HEK293T (cell line): ENCODE results near the gene HDAC10.

ENCODE experiments used
- CTCF ChIA-PET: fragments of 350-600 bp; formaldehyde crosslinking; extraction: SDS; loops from one replicate; lab custom pipeline; 2021; ENCODE audit warnings: antibody characterized with exemption, inconsistent platforms; lab: Yijun Ruan, JAX
- POLR2A ChIA-PET: fragments of 350-600 bp; formaldehyde crosslinking; extraction: SDS; loops from one replicate; lab custom pipeline; 2020; ENCODE audit warnings: antibody characterized with exemption, inconsistent platforms; lab: Yijun Ruan, JAX
- DNase-seq: peaks from one replicate; pipeline ENCODE4 v3.0.0; 2012; ENCODE audit warnings: mixed read lengths; ENCODE audit errors: extremely low spot score
- ARNT ChIP-seq: fragments of 450-650 bp; IDR thresholded peaks from 2 replicates; pipeline ENCODE4 v1.6.1; 2017; ENCODE audit warnings: mild to moderate bottlenecking
- BHLHE40 ChIP-seq: fragments of 450-650 bp; IDR thresholded peaks from 2 replicates; pipeline ENCODE4 v1.6.1; 2016; ENCODE audit warnings: mild to moderate bottlenecking, moderate library complexity, borderline replicate concordance
- CTBP1 ChIP-seq: fragments of 450-650 bp; IDR thresholded peaks from 2 replicates; pipeline ENCODE4 v1.6.1; 2016; ENCODE audit warnings: borderline replicate concordance
- ELF4 ChIP-seq: fragments of 450-650 bp; IDR thresholded peaks from 2 replicates; pipeline ENCODE4 v1.6.1; 2017; ENCODE audit warnings: antibody characterized with exemption
- FOXA1 ChIP-seq: fragments of 450-650 bp; IDR thresholded peaks from 2 replicates; pipeline ENCODE4 v1.6.1; 2016; ENCODE audit warnings: mild to moderate bottlenecking
- FOXK2 ChIP-seq: fragments of 450-650 bp; IDR thresholded peaks from 2 replicates; pipeline ENCODE4 v1.6.1; 2016; ENCODE audit warnings: mild to moderate bottlenecking
- FOXM1 ChIP-seq: fragments of 450-650 bp; IDR thresholded peaks from 2 replicates; pipeline ENCODE4 v1.6.1; 2017; ENCODE audit warnings: mild to moderate bottlenecking, borderline replicate concordance
- HDGF ChIP-seq: fragments of 450-650 bp; IDR thresholded peaks from 2 replicates; pipeline ENCODE4 v1.6.1; 2017; ENCODE audit warnings: antibody characterized with exemption, borderline replicate concordance
- L3MBTL2 ChIP-seq: fragments of 450-650 bp; conservative IDR thresholded peaks from 2 replicates; pipeline ENCODE4 v1.6.1; 2016; ENCODE audit warnings: mild to moderate bottlenecking
- LEF1 ChIP-seq: fragments of 450-650 bp; IDR thresholded peaks from 2 replicates; pipeline ENCODE4 v1.6.1; 2017; ENCODE audit warnings: mild to moderate bottlenecking, borderline replicate concordance
- NFRKB ChIP-seq: fragments of 450-650 bp; IDR thresholded peaks from 2 replicates; pipeline ENCODE4 v1.6.1; 2016; ENCODE audit warnings: mild to moderate bottlenecking, moderate library complexity
- PKNOX1 ChIP-seq: fragments of 450-650 bp; IDR thresholded peaks from 2 replicates; pipeline ENCODE4 v1.6.1; 2016
- SP1 ChIP-seq: fragments of 450-650 bp; IDR thresholded peaks from 2 replicates; pipeline ENCODE4 v1.6.1; 2017
- SUZ12 ChIP-seq: fragments of 450-650 bp; IDR thresholded peaks from 2 replicates; pipeline ENCODE4 v1.6.1; 2016; ENCODE audit warnings: mild to moderate bottlenecking
- TARDBP ChIP-seq: fragments of 450-650 bp; IDR thresholded peaks from 2 replicates; pipeline ENCODE4 v1.6.1; 2016
- ZNF384 ChIP-seq: fragments of 450-650 bp; IDR thresholded peaks from 2 replicates; pipeline ENCODE4 v1.6.1; 2016

Gene HDAC10

GRCh38 chr22:50216055-50216683, 34.9 kb downstream of the HDAC10 start:
- TF ChIP-seq ARNT (no peak), LEF1 (no peak), FOXK2 (no peak), ELF4 (no peak), FOXM1 (no peak), SUZ12 (no peak), TARDBP (no peak), NFRKB (no peak)
- ChIA-PET POLR2A (no interaction called here), CTCF (no interaction called here)

GRCh38 chr22:50215297-50216054, 35.6 kb downstream of the HDAC10 start:
- TF ChIP-seq SP1 (no peak), ZNF384 (no peak), HDGF (no peak), BHLHE40 (no peak), FOXK2 (no peak), ELF4 (no peak), CTBP1 (no peak), LEF1 (no peak), TARDBP (no peak), FOXA1 (no peak), NFRKB (no peak), L3MBTL2 (no peak), PKNOX1 (no peak), ARNT (no peak), FOXM1 (no peak), SUZ12 (no peak)
- ChIA-PET POLR2A (no interaction called here), CTCF (no interaction called here)
- no peak for DNase-seq

More at GRCh38 chr22:50216055-50216683, 34.9 kb downstream of the HDAC10 start:
- DNase-seq: no peak

- ChIA-PET CTCF (interaction anchor here (0.9 kb wide), 1 partner anchor 64 kb away, joined by 3 read pairs; no protein-coding TSS in a partner anchor), POLR2A (no interaction called here)
- DNase-seq: no peak
- no peak for TF ChIP-seq SP1
- no peak for TF ChIP-seq FOXM1
- no peak for TF ChIP-seq CTBP1
- TF ChIP-seq SUZ12: no peak
- TF ChIP-seq NFRKB: no peak
- no peak for TF ChIP-seq FOXA1
- TF ChIP-seq HDGF: no peak
These were observed 37.8 kb downstream of the HDAC10 start for GRCh38 chr22:50213263-50213662.

- CTCF ChIA-PET: interaction anchor here (1.9 kb wide), 1 partner anchor 60 kb away, joined by 5 read pairs; no protein-coding TSS in a partner anchor
- no peak for DNase-seq
- POLR2A ChIA-PET: no interaction called here
- TF ChIP-seq CTBP1 (no peak), SUZ12 (no peak), ELF4 (no peak), ARNT (no peak), PKNOX1 (no peak), SP1 (no peak), NFRKB (no peak), FOXM1 (no peak), FOXA1 (no peak), HDGF (no peak), FOXK2 (no peak), BHLHE40 (no peak), LEF1 (no peak), TARDBP (no peak), L3MBTL2 (no peak)
These were observed 39.9 kb downstream of the HDAC10 start for GRCh38 chr22:50211147-50211546.

GRCh38 chr22:50210378-50211139, 40.5 kb downstream of the HDAC10 start:
- no peak for DNase-seq
- TF ChIP-seq BHLHE40: no peak
- no peak for TF ChIP-seq NFRKB
- no peak for TF ChIP-seq TARDBP
- TF ChIP-seq HDGF: no peak
- no peak for TF ChIP-seq ZNF384
- TF ChIP-seq ELF4: no peak
- no peak for TF ChIP-seq PKNOX1
- TF ChIP-seq CTBP1: no peak
- TF ChIP-seq SP1: no peak
- no peak for TF ChIP-seq LEF1
- no peak for TF ChIP-seq FOXA1
- TF ChIP-seq SUZ12: no peak
- no peak for TF ChIP-seq ARNT
- no peak for TF ChIP-seq FOXM1
- no peak for TF ChIP-seq L3MBTL2
- no peak for TF ChIP-seq FOXK2
- ChIA-PET POLR2A (no interaction called here), CTCF (interaction anchor here (1.9 kb wide), 1 partner anchor 59 kb away, joined by 5 read pairs; no protein-coding TSS in a partner anchor)
